NCI-H82 treated with DMSO at 0.1 percent for 48 hours (cell line): ENCODE results near the gene KATNBL1.

ENCODE experiments used
- DNase-seq: peaks from one replicate; lab custom pipeline; 2025; ENCODE audit not compliant: unreplicated experiment; lab: John Stamatoyannopoulos, UW

Gene KATNBL1

GRCh38 chr15:34119291-34119690 lies 90.6 kb downstream of the KATNBL1 start:
- DNase-seq: peak; percentile 97

GRCh38 chr15:34116620-34117019 lies 93.3 kb downstream of the KATNBL1 start:
- no peak for DNase-seq

GRCh38 chr15:34114739-34115138 lies 95.2 kb downstream of the KATNBL1 start:
- DNase-seq: no peak

- no peak for DNase-seq
These were observed 95.7 kb downstream of the KATNBL1 start for GRCh38 chr15:34114215-34114614.

- no peak for DNase-seq
These were observed 98.4 kb downstream of the KATNBL1 start for GRCh38 chr15:34111488-34111887.

GRCh38 chr15:34109797-34110663 lies 99.9 kb downstream of the KATNBL1 start:
- DNase-seq: no peak

GRCh38 chr15:34107315-34107714 lies 102.6 kb downstream of the KATNBL1 start:
- no peak for DNase-seq

- no peak for DNase-seq
These were observed 103.5 kb downstream of the KATNBL1 start for GRCh38 chr15:34106423-34106822.

GRCh38 chr15:34102175-34102925 lies 107.5 kb downstream of the KATNBL1 start:
- DNase-seq: no peak

GRCh38 chr15:34101366-34102174 lies 108.3 kb downstream of the KATNBL1 start, which contains the start of the genes EMC7 and PGBD4:
Gene EMC7, minus strand, starts transcription at chr15:34101862. Its CDS starts 23 bp downstream, at chr15:34101839.
Gene PGBD4, plus strand, starts transcription at chr15:34102083. Its CDS starts 449 bp downstream, at chr15:34102532.
- peak; percentile 98 for DNase-seq

GRCh38 chr15:34099914-34100313 lies 110.0 kb downstream of the KATNBL1 start:
- DNase-seq: no peak
